IMR-90 (cell line): ENCODE data around the gene MEDAG. TPM values are rescaled to one million over a fixed set of nuclear protein-coding genes. Genes with fewer than 3 reads are reported as not detected.

Experiments
- ATAC-seq: fragments of 200-7000 bp; cut with Tn5 transposase; 2 replicates; pipeline ENCODE4 v1.9.1; 2020; ENCODE audit warnings: low read depth, mild to moderate bottlenecking, moderate library complexity
- BruUV-seq: library from RNA; stranded (reverse); fragments of 400-500 nt; replicated peaks from 2 replicates; lab custom pipeline; 2021; lab: Mats Ljungman, UMichigan
- CTCF ChIA-PET: fragments of 300-600 bp; formaldehyde crosslinking; extraction: SDS; loops from one replicate; lab custom pipeline; 2021; ENCODE audit warnings: antibody characterized with exemption; lab: Yijun Ruan, JAX
- POLR2A ChIA-PET: fragments of 300-600 bp; sonication (Branson Sonifier 250); formaldehyde crosslinking; loops from one replicate; lab custom pipeline; 2022; ENCODE audit warnings: antibody characterized with exemption; ENCODE audit not compliant: unreplicated experiment; lab: Charles Lee
- DNase-seq: peaks from one replicate; pipeline ENCODE4 v3.0.0; 2013
- H2AFZ ChIP-seq: replicated peaks from 2 replicates; pipeline ENCODE3; 2013; ENCODE audit warnings: low read length, mild to moderate bottlenecking; ENCODE audit not compliant: poor library complexity
- H2AK5ac ChIP-seq: 2 replicates; pipeline ENCODE4 v1.6.1; 2013; ENCODE audit warnings: low read depth, low read length, inconsistent platforms
- H2AK9ac ChIP-seq: replicated peaks from 2 replicates; pipeline ENCODE3; 2013; ENCODE audit warnings: mild to moderate bottlenecking, low read depth, low read length, moderate library complexity; ENCODE audit not compliant: poor library complexity
- H2BK120ac ChIP-seq: 2 replicates; pipeline ENCODE4 v1.6.1; 2013; ENCODE audit warnings: low read depth, low read length, inconsistent platforms
- H2BK15ac ChIP-seq: 3 replicates; pipeline ENCODE4 v1.6.1; 2013; ENCODE audit warnings: low read depth, low read length, inconsistent platforms
- H2BK20ac ChIP-seq: 2 replicates; pipeline ENCODE4 v1.6.1; 2013; ENCODE audit warnings: low read depth, mild to moderate bottlenecking, inconsistent platforms, low read length, moderate library complexity
- H2BK5ac ChIP-seq: 2 replicates; pipeline ENCODE4 v1.6.1; 2013; ENCODE audit warnings: mild to moderate bottlenecking, low read depth, low read length, inconsistent platforms; ENCODE audit not compliant: poor library complexity, severe bottlenecking
- H3K14ac ChIP-seq: replicated peaks from 2 replicates; pipeline ENCODE4 v1.6.1; 2013; ENCODE audit warnings: low read depth, low read length, inconsistent platforms
- H3K18ac ChIP-seq: 2 replicates; pipeline ENCODE4 v1.6.1; 2013; ENCODE audit warnings: low read depth, low read length, control low read depth
- H3K23ac ChIP-seq: 2 replicates; pipeline ENCODE4 v1.6.1; 2013; ENCODE audit warnings: low read depth, low read length, inconsistent platforms
- H3K27ac ChIP-seq: 2 replicates; pipeline ENCODE4 v1.5.1; 2013; ENCODE audit warnings: mild to moderate bottlenecking, control low read depth, low read length; ENCODE audit not compliant: insufficient read depth
- H3K27me3 ChIP-seq: 2 replicates; pipeline ENCODE4 v1.6.1; 2013; ENCODE audit warnings: low read length; ENCODE audit not compliant: control insufficient read depth, insufficient read depth
- H3K36me3 ChIP-seq: 2 replicates; pipeline ENCODE4 v1.6.1; 2013; ENCODE audit warnings: low read length, mixed read lengths; ENCODE audit not compliant: control insufficient read depth, insufficient read depth
- H3K4ac ChIP-seq: 2 replicates; pipeline ENCODE4 v1.6.1; 2013; ENCODE audit warnings: low read depth, low read length, inconsistent platforms
- H3K4me1 ChIP-seq: 2 replicates; pipeline ENCODE4 v1.6.1; 2013; ENCODE audit warnings: low read length, mixed read lengths; ENCODE audit not compliant: control insufficient read depth, insufficient read depth
- H3K4me2 ChIP-seq: 2 replicates; pipeline ENCODE4 v1.6.1; 2013; ENCODE audit warnings: low read depth, mild to moderate bottlenecking, control low read depth, low read length, moderate library complexity
- H3K4me3 ChIP-seq: 2 replicates; pipeline ENCODE4 v1.5.1; 2013; ENCODE audit warnings: low read depth, mild to moderate bottlenecking, control low read depth, low read length, moderate library complexity; ENCODE audit not compliant: insufficient read depth
- H3K56ac ChIP-seq: 2 replicates; pipeline ENCODE4 v1.6.1; 2013; ENCODE audit warnings: low read length, inconsistent platforms; ENCODE audit not compliant: insufficient read depth; ENCODE audit errors: extremely low read depth
- H3K79me1 ChIP-seq, 2 experiments: 2 replicates each; pipeline ENCODE4 v1.6.1; 2013; ENCODE audit warnings: low read length in 2 of 2, inconsistent platforms in 1 of 2, low read depth in 1 of 2
- H3K9ac ChIP-seq: 2 replicates; pipeline ENCODE4 v1.6.1; 2013; ENCODE audit warnings: low read depth, low read length, control low read depth
- H3K9me1 ChIP-seq: 2 replicates; pipeline ENCODE4 v1.6.1; 2013; ENCODE audit warnings: low read length, inconsistent platforms; ENCODE audit not compliant: insufficient read depth
- H3K9me3 ChIP-seq: 2 replicates; pipeline ENCODE4 v1.6.1; 2013; ENCODE audit warnings: low read length; ENCODE audit not compliant: control insufficient read depth, insufficient read depth
- H4K20me1 ChIP-seq: 2 replicates; pipeline ENCODE4 v1.6.1; 2013; ENCODE audit warnings: low read length, inconsistent platforms; ENCODE audit not compliant: insufficient read depth
- H4K5ac ChIP-seq: 2 replicates; pipeline ENCODE4 v1.6.1; 2013; ENCODE audit warnings: mild to moderate bottlenecking, low read depth, low read length, control low read depth
- H4K8ac ChIP-seq, 2 experiments: 2 replicates each; pipeline ENCODE4 v1.6.1; 2013; ENCODE audit warnings: low read depth in 2 of 2, low read length in 2 of 2, control low read depth in 1 of 2, inconsistent platforms in 1 of 2
- H4K91ac ChIP-seq: 2 replicates; pipeline ENCODE4 v1.6.1; 2013; ENCODE audit warnings: low read depth, low read length, inconsistent platforms; ENCODE audit not compliant: insufficient read depth
- BHLHE40 ChIP-seq: fragments of 150-350 bp; IDR thresholded peaks from 2 replicates; pipeline ENCODE4 v1.6.1; 2016; ENCODE audit warnings: mild to moderate bottlenecking, low read depth, low read length
- CEBPB ChIP-seq: IDR thresholded peaks from 2 replicates; pipeline ENCODE4 v1.6.1; 2012; ENCODE audit warnings: low read depth, low read length, improper control_type of control experiment
- CHD1 ChIP-seq: IDR thresholded peaks from 2 replicates; pipeline ENCODE4 v1.6.1; 2012; ENCODE audit warnings: low read depth, low read length, improper control_type of control experiment
- CTCF ChIP-seq: conservative IDR thresholded peaks from 2 replicates; pipeline ENCODE4 v1.5.1; 2012; ENCODE audit warnings: mild to moderate bottlenecking, low read depth, low read length, improper control_type of control experiment
- FOS ChIP-seq: fragments of 150-350 bp; IDR thresholded peaks from 2 replicates; pipeline ENCODE4 v1.6.1; 2016; ENCODE audit warnings: low read depth, low read length
- MAFK ChIP-seq: IDR thresholded peaks from 2 replicates; pipeline ENCODE4 v1.6.1; 2012; ENCODE audit warnings: low read depth, low read length, improper control_type of control experiment
- MAZ ChIP-seq: IDR thresholded peaks from 2 replicates; pipeline ENCODE4 v1.6.1; 2012; ENCODE audit warnings: low read depth, mild to moderate bottlenecking, low read length, improper control_type of control experiment, moderate library complexity, borderline replicate concordance
- MXI1 ChIP-seq: IDR thresholded peaks from 2 replicates; pipeline ENCODE4 v1.6.1; 2012; ENCODE audit warnings: low read depth, mild to moderate bottlenecking, low read length, moderate library complexity, borderline replicate concordance
- NFE2L2 ChIP-seq: fragments of 150-350 bp; IDR thresholded peaks from 2 replicates; pipeline ENCODE4 v1.6.1; 2016; ENCODE audit warnings: low read depth, mild to moderate bottlenecking, low read length
- POLR2A ChIP-seq: IDR thresholded peaks from 2 replicates; pipeline ENCODE4 v1.6.1; 2012; ENCODE audit warnings: mild to moderate bottlenecking, low read depth, low read length
- RAD21 ChIP-seq: IDR thresholded peaks from 2 replicates; pipeline ENCODE4 v1.6.1; 2012; ENCODE audit warnings: low read length, improper control_type of control experiment
- RCOR1 ChIP-seq: IDR thresholded peaks from 2 replicates; pipeline ENCODE4 v1.6.1; 2012; ENCODE audit warnings: mild to moderate bottlenecking, low read length, improper control_type of control experiment; ENCODE audit not compliant: insufficient replicate concordance
- RFX5 ChIP-seq: IDR thresholded peaks from 2 replicates; pipeline ENCODE4 v1.8.0; 2012; ENCODE audit warnings: low read depth, mild to moderate bottlenecking, low read length, moderate library complexity
- SMC3 ChIP-seq: fragments of 150-350 bp; IDR thresholded peaks from 2 replicates; pipeline ENCODE4 v1.6.1; 2016; ENCODE audit warnings: low read depth, mild to moderate bottlenecking, antibody characterized with exemption, low read length, moderate library complexity
- USF2 ChIP-seq: fragments of 150-350 bp; IDR thresholded peaks from 2 replicates; pipeline ENCODE4 v1.6.1; 2017; ENCODE audit warnings: mild to moderate bottlenecking, antibody characterized with exemption, low read length, low read depth
- WGBS, 2 experiments: methylation state at CpG; one replicate each; pipeline versions ENCODE4 v1.1.5 to v1.1.7; 2013; ENCODE audit warnings: missing lambda C conversion rate in 2 of 2; ENCODE audit not compliant: insufficient read length in 1 of 2; ENCODE audit errors: extremely low coverage in 2 of 2; 5-methylcytosine and 5-hydroxymethylcytosine counted together
- dilution Hi-C: fragments of 300-500 bp; cut with HindIII; formaldehyde crosslinking; loops from one replicate; pipeline ENCODE4 v1.14.3; 2018; ENCODE audit warnings: low sequenced_read_pairs; ENCODE audit not compliant: unreplicated experiment
- in situ Hi-C: fragments of 300-500 bp; cut with MboI; formaldehyde crosslinking; loops from 3 replicates; pipeline ENCODE4 v1.14.3; 2019; ENCODE audit warnings: low sequenced_read_pairs, inconsistent platforms, mixed read lengths
- intact Hi-C: fragments of 100-400 bp; cut with micrococcal nuclease; formaldehyde crosslinking; loops from 2 replicates; pipeline ENCODE4 v1.10.0; 2022
- polyA plus RNA-seq, 3 experiments: library from polyadenylated mRNA; depleted of rRNA; stranded (reverse); fragments of >200 nt; gene quantifications; 2 replicates each; pipeline ENCODE4 v1.2.3, GENCODE V29; 2012; ENCODE audit warnings: low replicate concordance in 1 of 3
- total RNA-seq: library from RNA; depleted of rRNA; stranded (reverse); fragments of >200 nt; gene quantifications from 2 replicates; pipeline ENCODE4 v1.2.3, GENCODE V29; 2012

The MEDAG gene
- total and polyA plus RNA-seq, 2 of the 4 experiments (the other 2 are of a cell fraction), result 0.32 to 0.36 TPM

- no peak for TF ChIP-seq MXI1
These were observed 34.3 kb upstream of the MEDAG start (continued) for GRCh38 chr13:30871588-30872275.

GRCh38 chr13:30872276-30872594, 33.8 kb upstream of the MEDAG start:
- H3K4me2 ChIP-seq, result peak overlapping the region; percentile 9
- H2AFZ ChIP-seq, result peak overlapping the region; percentile 80
- intact Hi-C loops (no loop called here), in situ Hi-C loops (no loop called here), dilution Hi-C loops (no loop called here)
- WGBS, 2 experiments, result 90% methylated on average over 2 of the region's 7 CpGs; no CpG with 5 or more reads in 1 of the 2 experiments
- H3K36me3 ChIP-seq, result no peaks in the 10 kb centered on the region
- H2AK5ac ChIP-seq, result peak overlapping the region; percentile 80
- peak overlapping the region; percentile 10 to 80 for H4K8ac ChIP-seq
- H3K18ac ChIP-seq, result peak overlapping the region; percentile 67
- DNase-seq, result no peak
- peak overlapping the region; percentile 75 for H3K23ac ChIP-seq
- CTCF ChIA-PET, result no interaction called here
- peak overlapping the region; percentile 65 for H3K14ac ChIP-seq
- H2BK20ac ChIP-seq, result peak overlapping the region; percentile 85
- H3K4ac ChIP-seq, result peak overlapping the region; percentile 86
- no peaks in the 10 kb centered on the region for H3K9me3 ChIP-seq
- peak overlapping the region; percentile 69 for H4K5ac ChIP-seq
- H2BK120ac ChIP-seq, result peak overlapping the region; percentile 95
- no peaks in the 10 kb centered on the region for H4K20me1 ChIP-seq
- H2BK15ac ChIP-seq, result peak overlapping the region; percentile 70; the same call in 2 of the 3 replicates
- H2BK5ac ChIP-seq, result peak overlapping the region; percentile 82
- POLR2A ChIA-PET, result no interaction called here
- H3K27ac ChIP-seq, result peak overlapping the region; percentile 97
- H3K79me1 ChIP-seq, result peaks cover 6 to 19% of the 10 kb centered on the region in 2 experiments; a peak in 3 of 4 replicates
- peak overlapping the region; percentile 43 for H3K9ac ChIP-seq
- peaks cover 20% of the 10 kb centered on the region for H3K9me1 ChIP-seq
- H4K91ac ChIP-seq, result peak overlapping the region; percentile 96
- H3K4me3 ChIP-seq, result no peak overlapping the region
- peak overlapping the region; percentile 55 for H2AK9ac ChIP-seq
- peaks cover 43% of the 10 kb centered on the region for H3K4me1 ChIP-seq
- no TSS peak for BruUV-seq
- no peak for ATAC-seq
- H3K56ac ChIP-seq, result no peak overlapping the region
- H3K27me3 ChIP-seq, result no peaks in the 10 kb centered on the region
- no peak for TF ChIP-seq RAD21
- TF ChIP-seq RFX5, result no peak
- TF ChIP-seq MAFK, result no peak
- TF ChIP-seq BHLHE40, result no peak
- TF ChIP-seq SMC3, result no peak
- TF ChIP-seq RCOR1, result no peak
- no peak for TF ChIP-seq POLR2A
- no peak for TF ChIP-seq CTCF
- TF ChIP-seq FOS, result no peak
- TF ChIP-seq MAZ, result no peak
- no peak for TF ChIP-seq CEBPB
- no peak for TF ChIP-seq MXI1
- TF ChIP-seq USF2, result no peak
- TF ChIP-seq CHD1, result no peak
- no peak for TF ChIP-seq NFE2L2
